Neural cell (in vitro differentiated cells): ENCODE results near the gene DHRS12.

Source experiments
- EP300 ChIP-seq: fragments of 450-650 bp; conservative IDR thresholded peaks from 2 replicates; pipeline ENCODE4 v1.6.1; 2014; ENCODE audit warnings: antibody characterized with exemption, mild to moderate bottlenecking, moderate library complexity; ENCODE audit not compliant: poor library complexity, severe bottlenecking
- EZH2 ChIP-seq: fragments of 200-600, 300-800 bp; shearing (Covaris generic), sonication (generic); IDR thresholded peaks from 2 replicates; pipeline ENCODE4 v1.6.1; 2014; ENCODE audit warnings: antibody characterized with exemption, low read length, borderline replicate concordance, mild to moderate bottlenecking; ENCODE audit not compliant: insufficient read depth, poor library complexity, severe bottlenecking
- MXI1 ChIP-seq: fragments of 450-650 bp; conservative IDR thresholded peaks from 2 replicates; pipeline ENCODE4 v1.6.1; 2014; ENCODE audit warnings: antibody characterized with exemption, mild to moderate bottlenecking; ENCODE audit not compliant: poor library complexity, severe bottlenecking
- POLR2AphosphoS5 ChIP-seq: IDR thresholded peaks from 2 replicates; pipeline ENCODE4 v1.6.1; 2012
- RAD21 ChIP-seq: fragments of 450-650 bp; conservative IDR thresholded peaks from 2 replicates; pipeline ENCODE4 v1.6.1; 2014; ENCODE audit warnings: antibody characterized with exemption, mild to moderate bottlenecking, moderate library complexity
- SMC3 ChIP-seq: fragments of 450-650 bp; conservative IDR thresholded peaks from 2 replicates; pipeline ENCODE4 v1.6.1; 2014; ENCODE audit warnings: antibody characterized with exemption, mild to moderate bottlenecking, moderate library complexity; ENCODE audit not compliant: poor library complexity
- TAF1 ChIP-seq: IDR thresholded peaks from 2 replicates; pipeline ENCODE4 v1.6.1; 2012; ENCODE audit warnings: low read depth
- TF ChIP-seq, protein P1 (sequence below): fragments of 450-650 bp; IDR thresholded peaks from 2 replicates; pipeline ENCODE4 v1.5.1; 2014; ENCODE audit warnings: antibody characterized with exemption, mild to moderate bottlenecking, moderate library complexity; ENCODE audit not compliant: poor library complexity, severe bottlenecking
- TF ChIP-seq, protein P2 (sequence below): IDR thresholded peaks from 2 replicates; pipeline ENCODE4 v1.6.1; 2012; ENCODE audit warnings: borderline replicate concordance

DNA sequence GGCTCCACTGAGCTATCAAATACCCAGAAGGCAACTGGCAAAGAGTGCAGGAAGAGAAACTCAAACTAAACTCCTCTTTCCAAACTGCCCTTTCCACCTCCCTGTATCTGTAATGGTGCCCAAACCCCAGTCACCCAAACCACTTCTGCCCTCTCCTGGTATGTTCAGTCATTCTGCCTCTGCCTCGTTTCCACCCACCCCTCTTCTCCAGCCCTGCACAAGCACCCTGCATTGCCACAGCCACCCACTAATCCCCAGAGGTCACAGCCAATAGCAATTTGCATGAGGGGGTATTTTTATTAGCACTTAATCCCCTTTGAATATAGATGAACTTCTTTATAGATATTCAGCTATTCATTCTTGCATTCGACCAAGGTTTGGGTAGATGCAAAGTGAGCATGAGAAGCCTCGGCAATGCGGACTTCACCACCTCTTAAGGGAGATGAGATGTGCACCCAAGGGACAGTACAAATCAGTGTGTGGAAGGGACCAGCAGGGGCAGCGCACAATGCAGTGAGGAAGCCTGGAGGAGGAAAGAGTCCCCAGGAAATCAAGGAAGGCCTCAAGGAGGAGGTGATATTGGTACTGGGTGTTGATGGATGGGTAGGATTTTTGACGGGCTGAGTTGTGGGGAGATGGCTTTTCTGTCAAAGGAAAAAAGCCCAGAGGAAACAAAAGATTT lies 28.6 kb upstream of the DHRS12 start:
- TF ChIP-seq, protein P1, sequence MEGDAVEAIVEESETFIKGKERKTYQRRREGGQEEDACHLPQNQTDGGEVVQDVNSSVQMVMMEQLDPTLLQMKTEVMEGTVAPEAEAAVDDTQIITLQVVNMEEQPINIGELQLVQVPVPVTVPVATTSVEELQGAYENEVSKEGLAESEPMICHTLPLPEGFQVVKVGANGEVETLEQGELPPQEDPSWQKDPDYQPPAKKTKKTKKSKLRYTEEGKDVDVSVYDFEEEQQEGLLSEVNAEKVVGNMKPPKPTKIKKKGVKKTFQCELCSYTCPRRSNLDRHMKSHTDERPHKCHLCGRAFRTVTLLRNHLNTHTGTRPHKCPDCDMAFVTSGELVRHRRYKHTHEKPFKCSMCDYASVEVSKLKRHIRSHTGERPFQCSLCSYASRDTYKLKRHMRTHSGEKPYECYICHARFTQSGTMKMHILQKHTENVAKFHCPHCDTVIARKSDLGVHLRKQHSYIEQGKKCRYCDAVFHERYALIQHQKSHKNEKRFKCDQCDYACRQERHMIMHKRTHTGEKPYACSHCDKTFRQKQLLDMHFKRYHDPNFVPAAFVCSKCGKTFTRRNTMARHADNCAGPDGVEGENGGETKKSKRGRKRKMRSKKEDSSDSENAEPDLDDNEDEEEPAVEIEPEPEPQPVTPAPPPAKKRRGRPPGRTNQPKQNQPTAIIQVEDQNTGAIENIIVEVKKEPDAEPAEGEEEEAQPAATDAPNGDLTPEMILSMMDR: no peak
- TF ChIP-seq RAD21 (no peak), TAF1 (no peak), EZH2 (no peak), POLR2AphosphoS5 (no peak), EP300 (no peak), MXI1 (no peak), SMC3 (no peak)
- TF ChIP-seq, protein P2, sequence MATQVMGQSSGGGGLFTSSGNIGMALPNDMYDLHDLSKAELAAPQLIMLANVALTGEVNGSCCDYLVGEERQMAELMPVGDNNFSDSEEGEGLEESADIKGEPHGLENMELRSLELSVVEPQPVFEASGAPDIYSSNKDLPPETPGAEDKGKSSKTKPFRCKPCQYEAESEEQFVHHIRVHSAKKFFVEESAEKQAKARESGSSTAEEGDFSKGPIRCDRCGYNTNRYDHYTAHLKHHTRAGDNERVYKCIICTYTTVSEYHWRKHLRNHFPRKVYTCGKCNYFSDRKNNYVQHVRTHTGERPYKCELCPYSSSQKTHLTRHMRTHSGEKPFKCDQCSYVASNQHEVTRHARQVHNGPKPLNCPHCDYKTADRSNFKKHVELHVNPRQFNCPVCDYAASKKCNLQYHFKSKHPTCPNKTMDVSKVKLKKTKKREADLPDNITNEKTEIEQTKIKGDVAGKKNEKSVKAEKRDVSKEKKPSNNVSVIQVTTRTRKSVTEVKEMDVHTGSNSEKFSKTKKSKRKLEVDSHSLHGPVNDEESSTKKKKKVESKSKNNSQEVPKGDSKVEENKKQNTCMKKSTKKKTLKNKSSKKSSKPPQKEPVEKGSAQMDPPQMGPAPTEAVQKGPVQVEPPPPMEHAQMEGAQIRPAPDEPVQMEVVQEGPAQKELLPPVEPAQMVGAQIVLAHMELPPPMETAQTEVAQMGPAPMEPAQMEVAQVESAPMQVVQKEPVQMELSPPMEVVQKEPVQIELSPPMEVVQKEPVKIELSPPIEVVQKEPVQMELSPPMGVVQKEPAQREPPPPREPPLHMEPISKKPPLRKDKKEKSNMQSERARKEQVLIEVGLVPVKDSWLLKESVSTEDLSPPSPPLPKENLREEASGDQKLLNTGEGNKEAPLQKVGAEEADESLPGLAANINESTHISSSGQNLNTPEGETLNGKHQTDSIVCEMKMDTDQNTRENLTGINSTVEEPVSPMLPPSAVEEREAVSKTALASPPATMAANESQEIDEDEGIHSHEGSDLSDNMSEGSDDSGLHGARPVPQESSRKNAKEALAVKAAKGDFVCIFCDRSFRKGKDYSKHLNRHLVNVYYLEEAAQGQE: no peak
